CD4-positive, alpha-beta T cell (primary cell): Measurements from ENCODE around the gene LBH. TPM values are rescaled to one million over a fixed set of nuclear protein-coding genes. Genes with fewer than 3 reads are reported as not detected.

ENCODE experiments used
- ATAC-seq: fragments of 200-7000 bp; cut with Tn5 transposase; one replicate; pipeline ENCODE4 v1.10.0; 2022; ENCODE audit warnings: mild to moderate bottlenecking; ENCODE audit not compliant: poor library complexity
- CTCF ChIA-PET: fragments of 350-600 bp; sonication (Branson Sonifier 250); formaldehyde crosslinking; loops from one replicate; lab custom pipeline; 2021; ENCODE audit warnings: antibody characterized with exemption, inconsistent platforms; lab: Charles Lee
- POLR2A ChIA-PET: fragments of 350-600 bp; sonication (Branson Sonifier 250); formaldehyde crosslinking; loops from one replicate; lab custom pipeline; 2021; ENCODE audit warnings: antibody characterized with exemption, inconsistent platforms; lab: Charles Lee
- DNase-seq, 14 experiments: peaks; one replicate each; pipeline ENCODE4 v3.0.0-alpha.2; 2013 to 2020; ENCODE audit warnings: mixed read lengths in 2 of 14
- H3K27ac ChIP-seq, 2 donors: one replicate each; pipeline versions ENCODE4 v1.5.1 to v1.7.0; 2013; ENCODE audit warnings: low read length in 2 of 2, low read depth in 1 of 2, mild to moderate bottlenecking in 1 of 2
- H3K27me3 ChIP-seq, 2 experiments: 1 replicate in 1 of 2; 2 replicates in 1 of 2; pipeline versions ENCODE4 v1.6.1 to v1.7.0; 2013; ENCODE audit warnings: low read length in 2 of 2, control low read depth in 1 of 2, mild to moderate bottlenecking in 1 of 2, moderate library complexity in 1 of 2; ENCODE audit not compliant: insufficient read depth in 2 of 2, control insufficient read depth in 1 of 2
- H3K36me3 ChIP-seq: one replicate; pipeline ENCODE4 v1.6.1; 2013; ENCODE audit warnings: low read length, control low read depth; ENCODE audit not compliant: insufficient read depth
- H3K4me1 ChIP-seq: one replicate; pipeline ENCODE4 v1.6.1; 2013; ENCODE audit warnings: low read length, control low read depth; ENCODE audit not compliant: insufficient read depth
- H3K4me3 ChIP-seq: one replicate; pipeline ENCODE4 v1.5.1; 2013; ENCODE audit warnings: mild to moderate bottlenecking, low read length, moderate library complexity
- H3K9me3 ChIP-seq, 2 experiments: 1 replicate in 1 of 2; 2 replicates in 1 of 2; pipeline versions ENCODE4 v1.6.1 to v1.7.0; 2013; ENCODE audit warnings: low read length in 2 of 2, mild to moderate bottlenecking in 2 of 2, control low read depth in 1 of 2, moderate library complexity in 1 of 2; ENCODE audit not compliant: control insufficient read depth in 1 of 2, insufficient read depth in 1 of 2
- H3K27ac Mint-ChIP-seq: one replicate; pipeline ENCODE4 v1.8.0; 2020; ENCODE audit warnings: mixed read lengths
- H3K27me3 Mint-ChIP-seq: one replicate; pipeline ENCODE4 v1.8.0; 2021; ENCODE audit warnings: mixed read lengths
- H3K36me3 Mint-ChIP-seq: one replicate; pipeline ENCODE4 v1.8.0; 2021; ENCODE audit warnings: low read depth, mixed read lengths
- H3K4me1 Mint-ChIP-seq: one replicate; pipeline ENCODE4 v1.8.0; 2021; ENCODE audit warnings: low read depth, mixed read lengths
- H3K4me3 Mint-ChIP-seq: one replicate; pipeline ENCODE4 v1.8.0; 2020; ENCODE audit warnings: mild to moderate bottlenecking, mixed read lengths
- H3K9me3 Mint-ChIP-seq: one replicate; pipeline ENCODE4 v1.8.0; 2020; ENCODE audit warnings: mixed read lengths
- CTCF ChIP-seq: fragments of 200-600 bp; IDR thresholded peaks from one replicate; pipeline ENCODE4 v1.8.0; 2022; ENCODE audit warnings: antibody characterized with exemption, mild to moderate bottlenecking
- intact Hi-C, 2 experiments: fragments of 100-400 bp; cut with DNase I in 1 of 2; cut with micrococcal nuclease in 1 of 2; formaldehyde crosslinking; loops; one replicate each; pipeline versions ENCODE4 v1.15.1 to v1.9.0; 2023 to 2025; cut with DNase I, micrococcal nuclease
- total RNA-seq, 174 experiments: library from RNA in 2 of 174; stranded (reverse) in 2 of 174; gene quantifications; one replicate each; pipeline ENCODE4 v1.2.3 and lab custom pipeline; 2021 to 2026

LBH gene
- total RNA-seq, 2 experiments from 2014 or later, result 131 to 135 TPM

GRCh38 chr2:30276455-30276911, 45.1 kb downstream of the LBH start:
- no peak for TF ChIP-seq CTCF
- DNase-seq (no peak), ATAC-seq (no peak)
- ChIA-PET POLR2A (no interaction called here), CTCF (no interaction called here)
- Mint-ChIP-seq H3K27ac (no peak overlapping the region), H3K36me3 (no peaks in the 10 kb centered on the region), H3K27me3 (no peaks in the 10 kb centered on the region), H3K4me3 (no peak overlapping the region), H3K9me3 (no peaks in the 10 kb centered on the region), H3K4me1 (peaks cover 33% of the 10 kb centered on the region)
- no peaks in the 10 kb centered on the region for H3K27me3 ChIP-seq
- H3K4me1 ChIP-seq, result no peaks in the 10 kb centered on the region
- no peaks in the 10 kb centered on the region for H3K9me3 ChIP-seq
- H3K36me3 ChIP-seq, result no peaks in the 10 kb centered on the region
- no peak overlapping the region for H3K4me3 ChIP-seq
- intact Hi-C loops, result no loop called here
- H3K27ac ChIP-seq, result no peak overlapping the region

GRCh38 chr2:30277582-30277981, 46.2 kb downstream of the LBH start:
- no peak overlapping the region for H3K4me3 Mint-ChIP-seq
- peaks cover 24% of the 10 kb centered on the region for H3K4me1 Mint-ChIP-seq
- H3K27me3 Mint-ChIP-seq, result no peaks in the 10 kb centered on the region
- Histone ChIP-seq H3K36me3 (no peaks in the 10 kb centered on the region), H3K4me1 (no peaks in the 10 kb centered on the region), H3K9me3 (no peaks in the 10 kb centered on the region), H3K27ac (no peak overlapping the region), H3K4me3 (no peak overlapping the region), H3K27me3 (no peaks in the 10 kb centered on the region)
- no peak for DNase-seq
- no peak for ATAC-seq
- H3K27ac Mint-ChIP-seq, result no peak overlapping the region
- no peak for TF ChIP-seq CTCF
- CTCF ChIA-PET, result no interaction called here
- intact Hi-C loops, result no loop called here
- POLR2A ChIA-PET, result no interaction called here
- no peaks in the 10 kb centered on the region for H3K9me3 Mint-ChIP-seq
- H3K36me3 Mint-ChIP-seq, result no peaks in the 10 kb centered on the region

DNA sequence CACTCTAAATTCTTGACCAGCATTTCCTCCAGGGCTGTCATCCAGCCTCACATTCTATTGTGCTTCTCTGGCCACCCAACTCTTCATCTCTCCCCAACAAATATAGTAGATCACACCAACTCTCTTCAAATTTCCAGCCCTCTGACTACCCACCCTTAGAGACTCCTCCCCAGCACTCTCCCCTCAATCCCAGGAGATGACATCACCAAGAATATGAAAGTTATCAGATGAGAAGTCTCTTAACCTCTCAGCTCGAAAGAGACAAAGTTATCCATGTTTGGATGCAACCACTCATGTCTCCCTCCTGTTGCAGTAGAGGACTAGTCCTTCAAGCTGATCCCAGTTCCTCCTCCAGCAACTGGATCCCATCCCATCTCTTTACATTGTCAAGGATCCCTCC, 47.1 kb downstream of the LBH start:
- no peak for DNase-seq
- H3K27ac ChIP-seq, result no peak overlapping the region
- Mint-ChIP-seq H3K27ac (no peak overlapping the region), H3K4me3 (no peak overlapping the region), H3K9me3 (no peaks in the 10 kb centered on the region), H3K27me3 (no peaks in the 10 kb centered on the region), H3K36me3 (no peaks in the 10 kb centered on the region), H3K4me1 (peaks cover 27% of the 10 kb centered on the region)
- intact Hi-C loops, result no loop called here
- no peak overlapping the region for H3K4me3 ChIP-seq
- no peak for TF ChIP-seq CTCF
- ChIA-PET POLR2A (no interaction called here), CTCF (no interaction called here)
- H3K27me3 ChIP-seq, result no peaks in the 10 kb centered on the region
- H3K36me3 ChIP-seq, result no peaks in the 10 kb centered on the region
- no peaks in the 10 kb centered on the region for H3K9me3 ChIP-seq
- no peak for ATAC-seq
- H3K4me1 ChIP-seq, result no peaks in the 10 kb centered on the region
